ENCODE data around the gene IQSEC1. TPM values are rescaled to one million over a fixed set of nuclear protein-coding genes. Genes with fewer than 3 reads are reported as not detected.

Gene IQSEC1
- total and polyA plus RNA-seq, 10 of the 15 experiments (the other 5 are each of a cell fraction or from before 2014, with no cell fraction given), result 0.92 to 55.2 (median 8.5) TPM

DNA sequence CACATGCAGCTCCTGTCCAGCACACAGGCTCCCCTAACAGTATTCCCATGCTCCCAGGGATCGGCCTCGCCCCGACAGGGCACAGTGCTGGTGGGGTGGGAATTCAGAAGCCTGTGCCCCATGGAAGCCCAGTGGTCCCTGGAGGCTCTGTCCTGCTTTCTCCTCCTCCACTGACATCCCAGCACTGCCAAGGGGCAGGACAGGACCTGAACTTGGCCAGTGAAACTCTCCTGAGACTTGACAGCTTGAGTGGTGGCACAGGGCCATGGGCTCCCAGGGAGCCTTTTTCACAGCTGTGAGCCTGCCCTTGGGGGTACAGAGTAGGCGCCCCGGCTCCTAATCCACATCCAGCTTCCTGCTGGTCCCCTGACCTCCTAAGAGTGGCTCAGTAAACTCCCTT, 38.4 kb downstream of the IQSEC1 start (continued):
- TF ChIP-seq, protein P1, sequence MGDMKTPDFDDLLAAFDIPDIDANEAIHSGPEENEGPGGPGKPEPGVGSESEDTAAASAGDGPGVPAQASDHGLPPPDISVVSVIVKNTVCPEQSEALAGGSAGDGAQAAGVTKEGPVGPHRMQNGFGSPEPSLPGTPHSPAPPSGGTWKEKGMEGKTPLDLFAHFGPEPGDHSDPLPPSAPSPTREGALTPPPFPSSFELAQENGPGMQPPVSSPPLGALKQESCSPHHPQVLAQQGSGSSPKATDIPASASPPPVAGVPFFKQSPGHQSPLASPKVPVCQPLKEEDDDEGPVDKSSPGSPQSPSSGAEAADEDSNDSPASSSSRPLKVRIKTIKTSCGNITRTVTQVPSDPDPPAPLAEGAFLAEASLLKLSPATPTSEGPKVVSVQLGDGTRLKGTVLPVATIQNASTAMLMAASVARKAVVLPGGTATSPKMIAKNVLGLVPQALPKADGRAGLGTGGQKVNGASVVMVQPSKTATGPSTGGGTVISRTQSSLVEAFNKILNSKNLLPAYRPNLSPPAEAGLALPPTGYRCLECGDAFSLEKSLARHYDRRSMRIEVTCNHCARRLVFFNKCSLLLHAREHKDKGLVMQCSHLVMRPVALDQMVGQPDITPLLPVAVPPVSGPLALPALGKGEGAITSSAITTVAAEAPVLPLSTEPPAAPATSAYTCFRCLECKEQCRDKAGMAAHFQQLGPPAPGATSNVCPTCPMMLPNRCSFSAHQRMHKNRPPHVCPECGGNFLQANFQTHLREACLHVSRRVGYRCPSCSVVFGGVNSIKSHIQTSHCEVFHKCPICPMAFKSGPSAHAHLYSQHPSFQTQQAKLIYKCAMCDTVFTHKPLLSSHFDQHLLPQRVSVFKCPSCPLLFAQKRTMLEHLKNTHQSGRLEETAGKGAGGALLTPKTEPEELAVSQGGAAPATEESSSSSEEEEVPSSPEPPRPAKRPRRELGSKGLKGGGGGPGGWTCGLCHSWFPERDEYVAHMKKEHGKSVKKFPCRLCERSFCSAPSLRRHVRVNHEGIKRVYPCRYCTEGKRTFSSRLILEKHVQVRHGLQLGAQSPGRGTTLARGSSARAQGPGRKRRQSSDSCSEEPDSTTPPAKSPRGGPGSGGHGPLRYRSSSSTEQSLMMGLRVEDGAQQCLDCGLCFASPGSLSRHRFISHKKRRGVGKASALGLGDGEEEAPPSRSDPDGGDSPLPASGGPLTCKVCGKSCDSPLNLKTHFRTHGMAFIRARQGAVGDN (IDR thresholded peaks at IDR 0.05), result no peak
- no peak for TF ChIP-seq NRF1 (conservative IDR thresholded peaks at IDR 0.05; ENCODE audit: low read depth, low read length)

DNA sequence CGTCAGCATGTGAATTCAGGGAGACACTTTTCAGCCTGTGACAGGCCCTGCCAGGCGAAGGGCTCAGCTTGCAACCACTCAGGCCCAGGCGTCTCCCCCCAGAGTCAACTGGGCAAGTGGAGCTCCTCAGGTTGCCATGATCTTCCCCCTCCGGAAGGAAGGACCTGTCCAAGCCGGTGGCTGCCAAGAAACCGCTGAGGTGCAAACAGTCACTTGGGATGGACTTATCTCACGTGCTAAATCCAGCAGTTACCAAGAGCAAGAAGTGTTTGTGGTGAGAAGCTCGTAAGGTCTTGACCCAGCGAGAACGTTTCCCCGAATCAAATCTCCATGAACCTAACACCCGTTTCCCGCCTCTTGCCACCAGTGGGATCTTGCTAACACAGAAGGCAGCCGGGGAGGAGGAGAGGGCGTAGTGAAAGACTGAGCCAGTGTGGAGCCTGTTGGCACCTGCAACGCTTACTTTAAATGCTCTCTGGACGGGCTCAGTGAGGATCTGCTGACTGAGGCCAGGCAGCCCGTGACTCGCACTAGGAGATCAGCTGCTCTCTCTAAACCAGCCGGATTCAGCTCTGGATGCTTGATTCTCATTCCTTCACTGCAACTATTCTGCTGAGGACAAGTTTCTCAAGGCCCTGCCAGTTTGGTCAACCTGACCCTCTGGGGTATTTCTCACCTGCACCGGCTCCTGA, 39.0 kb downstream of the IQSEC1 start:
- DNase-seq (ENCODE audit: low read depth, low spot score) (no peak), FAIRE-seq (no peak), ATAC-seq (no peak)
- BruUV-seq (replicated peaks), result no TSS peak
- Histone ChIP-seq H3K36me3 (ENCODE audit: control insufficient read depth in 2 of 2, insufficient read depth in 2 of 2, low read length in 1 of 2) (no peaks in the 10 kb centered on the region), H3K9ac (ENCODE audit: control insufficient read depth, insufficient read depth, low read length) (no peak overlapping the region), H2AFZ (ENCODE audit: control insufficient read depth, low read depth, low read length) (no peak overlapping the region), H3K27me3 (replicated peaks in 1 of 2; ENCODE audit: control insufficient read depth in 2 of 2, insufficient read depth in 2 of 2, low read length in 1 of 2) (no peaks in the 10 kb centered on the region), H3K79me2 (ENCODE audit: control insufficient read depth, insufficient read depth, low read length) (no peaks in the 10 kb centered on the region), H4K20me1 (ENCODE audit: control insufficient read depth, insufficient read depth) (no peaks in the 10 kb centered on the region), H3K4me2 (ENCODE audit: control insufficient read depth, insufficient read depth) (no peak overlapping the region), H3K4me3 (no peak overlapping the region), H3K9me3 (replicated peaks; ENCODE audit: control insufficient read depth, insufficient read depth, low read length) (no peaks in the 10 kb centered on the region), H3K4me1 (ENCODE audit: control insufficient read depth, insufficient read depth, low read length) (no peaks in the 10 kb centered on the region), H3K27ac (ENCODE audit: control insufficient read depth, insufficient read depth) (no peak overlapping the region)
- 86% methylated on average over 21 of the region's 21 CpGs for WGBS (ENCODE audit: insufficient coverage, insufficient replicate concordance, low lambda C conversion rate, missing lambda C conversion rate)
- ChIA-PET POLR2A (no interaction called here), CTCF (interaction anchor here (1.1 kb wide), 1 partner anchor 50 kb away, joined by 4 read pairs; no protein-coding TSS in a partner anchor), RAD21 (ENCODE audit: unreplicated experiment) (no interaction called here), SMC1A (ENCODE audit: uncharacterized antibody, unreplicated experiment) (interaction anchor here (1.1 kb wide), 1 partner anchor 39 kb away, joined by 3 read pairs; no protein-coding TSS in a partner anchor)
- intact Hi-C loops (cut with micrococcal nuclease; ENCODE audit: unreplicated experiment), result no loop called here
- in situ Hi-C loops (cut with MboI), result no loop called here
- TF ChIP-seq, protein P2, sequence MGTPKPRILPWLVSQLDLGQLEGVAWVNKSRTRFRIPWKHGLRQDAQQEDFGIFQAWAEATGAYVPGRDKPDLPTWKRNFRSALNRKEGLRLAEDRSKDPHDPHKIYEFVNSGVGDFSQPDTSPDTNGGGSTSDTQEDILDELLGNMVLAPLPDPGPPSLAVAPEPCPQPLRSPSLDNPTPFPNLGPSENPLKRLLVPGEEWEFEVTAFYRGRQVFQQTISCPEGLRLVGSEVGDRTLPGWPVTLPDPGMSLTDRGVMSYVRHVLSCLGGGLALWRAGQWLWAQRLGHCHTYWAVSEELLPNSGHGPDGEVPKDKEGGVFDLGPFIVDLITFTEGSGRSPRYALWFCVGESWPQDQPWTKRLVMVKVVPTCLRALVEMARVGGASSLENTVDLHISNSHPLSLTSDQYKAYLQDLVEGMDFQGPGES (IDR thresholded peaks at IDR 0.05), result no peak
- TF ChIP-seq ZNF384 (IDR thresholded peaks at IDR 0.05; ENCODE audit: borderline replicate concordance, low read depth, low read length) (no peak), MYB (IDR thresholded peaks at IDR 0.05; ENCODE audit: borderline replicate concordance, low read depth, low read length) (no peak), POU2F2 (IDR thresholded peaks at IDR 0.05; ENCODE audit: borderline replicate concordance, low read depth, low read length) (no peak), YBX1 (IDR thresholded peaks at IDR 0.05) (no peak), TAF1 (IDR thresholded peaks at IDR 0.05; ENCODE audit: borderline replicate concordance, low read depth, low read length) (no peak), GABPA (IDR thresholded peaks at IDR 0.05; ENCODE audit: low read depth) (no peak), HDAC2 (IDR thresholded peaks at IDR 0.05) (no peak), NRF1 (conservative IDR thresholded peaks at IDR 0.05; ENCODE audit: low read depth, low read length) (no peak), NFIC (IDR thresholded peaks at IDR 0.05; ENCODE audit: low read depth, low read length) (no peak), MEF2B (IDR thresholded peaks at IDR 0.05; ENCODE audit: partially characterized antibody, poor library complexity, severe bottlenecking) (no peak), KDM1A (IDR thresholded peaks at IDR 0.05; ENCODE audit: borderline replicate concordance) (no peak), ASH2L (IDR thresholded peaks at IDR 0.05; ENCODE audit: borderline replicate concordance, low read depth) (no peak), HDGF (IDR thresholded peaks at IDR 0.05) (no peak)
- TF ChIP-seq, protein P3, sequence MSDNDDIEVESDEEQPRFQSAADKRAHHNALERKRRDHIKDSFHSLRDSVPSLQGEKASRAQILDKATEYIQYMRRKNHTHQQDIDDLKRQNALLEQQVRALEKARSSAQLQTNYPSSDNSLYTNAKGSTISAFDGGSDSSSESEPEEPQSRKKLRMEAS (IDR thresholded peaks at IDR 0.05; ENCODE audit: low read depth, low read length), result no peak
- TF ChIP-seq, protein P4, sequence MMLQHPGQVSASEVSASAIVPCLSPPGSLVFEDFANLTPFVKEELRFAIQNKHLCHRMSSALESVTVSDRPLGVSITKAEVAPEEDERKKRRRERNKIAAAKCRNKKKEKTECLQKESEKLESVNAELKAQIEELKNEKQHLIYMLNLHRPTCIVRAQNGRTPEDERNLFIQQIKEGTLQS (IDR thresholded peaks at IDR 0.05; ENCODE audit: borderline replicate concordance, extremely low read depth, low read depth, low read length), result no peak

Data from GM12878 (cell line).